ENCODE measurements around the gene CDC45. TPM values are rescaled to one million over a fixed set of nuclear protein-coding genes. Genes with fewer than 3 reads are reported as not detected.
"Not testable (repeated sequence)": the region's sequence is repeated elsewhere in the genome, so short reads cannot be mapped to it uniquely, and the experiment has no call there.

The CDC45 gene
- total and polyA plus RNA-seq, 7 donors, result 0.14 to 16.6 (median 6.1) TPM; not detected in 3

GRCh38 chr22:19431649-19432132 lies 48.0 kb upstream of the CDC45 start, which contains the start of gene HIRA:
HIRA (minus strand) TSS chr22:19431733; CDS start chr22:19431476, 257 bp downstream.
- peaks cover 0 to 30% (median 29%) of the 10 kb centered on the region in 4 donors for H3K4me1 ChIP-seq
- H3K9me3 ChIP-seq, result no peaks in the 10 kb centered on the region
- H3K36me3 ChIP-seq, result peaks cover 0 to 25% (median 12%) of the 10 kb centered on the region in 4 donors
- peak within 1 kb of the TSS; percentile 85 to 93 (median 90) for H3K4me3 ChIP-seq
- TF ChIP-seq POLR2A (IDR thresholded peaks at IDR 0.05), result no peak
- peak in 3 of 4 donors; percentile 58 to 65 (median 61) for TF ChIP-seq POLR2AphosphoS5 (IDR thresholded peaks at IDR 0.05)
- TF ChIP-seq EP300 (IDR thresholded peaks at IDR 0.05), result no peak
- TF ChIP-seq CTCF (IDR thresholded peaks at IDR 0.05), result no peak
- DNase-seq, result peak; percentile 89
- H3K27ac ChIP-seq, result peak within 1 kb of the TSS; percentile 91 to 99 (median 96)
- intact Hi-C loops (cut with DNase I), result loop anchor here (1.0 to 10.0 kb wide), 3 partner anchors 48 to 254 kb away; partner anchors contain the start of genes CDC45, CLTCL1, SLC25A1 and UFD1
- H3K27me3 ChIP-seq, result no peaks in the 10 kb centered on the region
- 0 to 1% methylated on average over 66 of the region's 66 CpGs for WGBS, 2 donors

- Histone ChIP-seq H3K4me1 (peaks cover 0 to 30% (median 29%) of the 10 kb centered on the region in 4 donors), H3K36me3 (peaks cover 0 to 29% (median 12%) of the 10 kb centered on the region in 4 donors), H3K27me3 (no peaks in the 10 kb centered on the region), H3K27ac (peak within 1 kb of the TSS; percentile 91 to 99 (median 96)), H3K4me3 (peak within 1 kb of the TSS; percentile 85 to 93 (median 90)), H3K9me3 (no peaks in the 10 kb centered on the region)
- peak; percentile 80 to 99 (median 92) for TF ChIP-seq POLR2AphosphoS5 (IDR thresholded peaks at IDR 0.05)
- TF ChIP-seq POLR2A (IDR thresholded peaks at IDR 0.05), result peak; percentile 79 to 82
- TF ChIP-seq EP300 (IDR thresholded peaks at IDR 0.05), result peak in 1 of 4 donors; percentile 46
- no peak for TF ChIP-seq CTCF (IDR thresholded peaks at IDR 0.05)
- DNase-seq, result peak; percentile 96
- intact Hi-C loops (cut with DNase I), result loop anchor here (1.0 to 10.0 kb wide), 3 partner anchors 47 to 255 kb away; partner anchors contain the start of genes CDC45, CLTCL1, SLC25A1 and UFD1
- WGBS, 2 donors, result 0% methylated on average over 74 of the region's 74 CpGs
Measured at GRCh38 chr22:19432133-19432851, 47.4 kb upstream of the CDC45 start, which contains the start of gene MRPL40. MRPL40 (plus strand) TSS chr22:19432545; CDS start chr22:19432555, 10 bp downstream.

- H3K4me3 ChIP-seq, result no peak overlapping the region
- H3K9me3 ChIP-seq, result no peaks in the 10 kb centered on the region
- H3K4me1 ChIP-seq, result peaks cover 0 to 28% (median 27%) of the 10 kb centered on the region in 4 donors
- intact Hi-C loops (cut with DNase I), result loop anchor here (5.0 to 10.0 kb wide), 2 partner anchors 140 to 257 kb away; partner anchors contain the start of genes CLTCL1 and SLC25A1
- H3K36me3 ChIP-seq, result peaks cover 0 to 38% (median 12%) of the 10 kb centered on the region in 4 donors
- no peak for DNase-seq
- TF ChIP-seq POLR2AphosphoS5 (IDR thresholded peaks at IDR 0.05), result no peak
- no peak for TF ChIP-seq POLR2A (IDR thresholded peaks at IDR 0.05)
- no peak for TF ChIP-seq CTCF (IDR thresholded peaks at IDR 0.05)
- no peak for TF ChIP-seq EP300 (IDR thresholded peaks at IDR 0.05)
- H3K27ac ChIP-seq, result no peak overlapping the region
- 92 to 96% methylated on average over 7 of the region's 7 CpGs for WGBS, 2 donors
- H3K27me3 ChIP-seq, result no peaks in the 10 kb centered on the region
Measured at GRCh38 chr22:19434401-19434800, 45.3 kb upstream of the CDC45 start.

GRCh38 chr22:19434829-19435580 lies 44.7 kb upstream of the CDC45 start:
- H3K36me3 ChIP-seq, result peaks cover 0 to 38% (median 12%) of the 10 kb centered on the region in 4 donors

GRCh38 chr22:19436444-19437161 lies 43.1 kb upstream of the CDC45 start:
- 94 to 96% methylated on average over 9 of the region's 9 CpGs for WGBS, 2 donors
- H3K4me3 ChIP-seq, result not testable (repeated sequence)
- intact Hi-C loops (cut with DNase I), result loop anchor here (10.0 kb wide), 1 partner anchor 142 kb away; the partner anchor contains the start of gene CLTCL1

More at GRCh38 chr22:19434829-19435580, 44.7 kb upstream of the CDC45 start:
- TF ChIP-seq POLR2AphosphoS5 (IDR thresholded peaks at IDR 0.05) (no peak), CTCF (IDR thresholded peaks at IDR 0.05) (no peak), EP300 (IDR thresholded peaks at IDR 0.05) (no peak), POLR2A (IDR thresholded peaks at IDR 0.05) (no peak)
- H3K4me3 ChIP-seq, result no peak overlapping the region
- DNase-seq, result no peak
- intact Hi-C loops (cut with DNase I), result loop anchor here (5.0 to 10.0 kb wide), 2 partner anchors 140 to 258 kb away; partner anchors contain the start of genes CLTCL1 and SLC25A1
- H3K27ac ChIP-seq, result no peak overlapping the region
- H3K27me3 ChIP-seq, result no peaks in the 10 kb centered on the region
- WGBS, 2 donors, result 74 to 84% methylated on average over 2 of the region's 2 CpGs
- H3K4me1 ChIP-seq, result peaks cover 0 to 22% (median 21%) of the 10 kb centered on the region in 4 donors
- H3K9me3 ChIP-seq, result no peaks in the 10 kb centered on the region

More at GRCh38 chr22:19436444-19437161, 43.1 kb upstream of the CDC45 start:
- not testable (repeated sequence) for H3K27ac ChIP-seq, H3K9me3 ChIP-seq, DNase-seq, H3K27me3 ChIP-seq
- Histone ChIP-seq H3K36me3 (peaks cover 0 to 47% (median 12%) of the 10 kb centered on the region in 4 donors), H3K4me1 (peaks cover 0 to 12% (median 11%) of the 10 kb centered on the region in 4 donors)

Measured in sigmoid colon (tissue), 7 donors.